H9 (cell line): Measurements from ENCODE around the gene ZNF385B. TPM values are rescaled to one million over a fixed set of nuclear protein-coding genes. Genes with fewer than 3 reads are reported as not detected.

Source experiments
- DNase-seq: peaks from one replicate; pipeline ENCODE4 v3.0.0-alpha.2; 2017
- H2AFZ ChIP-seq: one replicate; pipeline ENCODE4 v1.6.1; 2013; ENCODE audit warnings: mild to moderate bottlenecking, low read length, control low read depth, moderate library complexity
- H2AK5ac ChIP-seq: 2 replicates; pipeline ENCODE4 v1.6.1; 2013; ENCODE audit warnings: low read length, control low read depth, mixed read lengths; ENCODE audit not compliant: insufficient read length
- H2BK120ac ChIP-seq: one replicate; pipeline ENCODE4 v1.6.1; 2013; ENCODE audit warnings: low read depth, mild to moderate bottlenecking, low read length, control low read depth, inconsistent platforms; ENCODE audit not compliant: poor library complexity, severe bottlenecking
- H2BK12ac ChIP-seq: 2 replicates; pipeline ENCODE4 v1.6.1; 2013; ENCODE audit warnings: low read length, control low read depth, mixed read lengths, low read depth; ENCODE audit not compliant: insufficient read length
- H2BK15ac ChIP-seq: 2 replicates; pipeline ENCODE4 v1.6.1; 2013; ENCODE audit warnings: low read depth, low read length, control low read depth
- H2BK20ac ChIP-seq: one replicate; pipeline ENCODE4 v1.6.1; 2013; ENCODE audit warnings: low read depth, mild to moderate bottlenecking, low read length, control low read depth, inconsistent platforms; ENCODE audit not compliant: poor library complexity, severe bottlenecking
- H2BK5ac ChIP-seq: 2 replicates; pipeline ENCODE4 v1.6.1; 2013; ENCODE audit warnings: low read length, control low read depth, mixed read lengths; ENCODE audit not compliant: insufficient read length
- H3K14ac ChIP-seq: 2 replicates; pipeline ENCODE4 v1.6.1; 2013; ENCODE audit warnings: low read length, control low read depth; ENCODE audit not compliant: insufficient read depth
- H3K18ac ChIP-seq: 2 replicates; pipeline ENCODE4 v1.6.1; 2013; ENCODE audit warnings: low read depth, mild to moderate bottlenecking, mixed read lengths, low read length, control low read depth; ENCODE audit not compliant: insufficient read length
- H3K23ac ChIP-seq: 2 replicates; pipeline ENCODE4 v1.6.1; 2013; ENCODE audit warnings: low read length, control low read depth, mixed read lengths, low read depth; ENCODE audit not compliant: insufficient read length
- H3K23me2 ChIP-seq: 2 replicates; pipeline ENCODE4 v1.6.1; 2013; ENCODE audit warnings: low read depth, mild to moderate bottlenecking, mixed read lengths, low read length, control low read depth; ENCODE audit not compliant: insufficient read length, poor library complexity, severe bottlenecking
- H3K27ac ChIP-seq: 2 replicates; pipeline ENCODE4 v1.5.1; 2013; ENCODE audit warnings: low read length, control low read depth, mixed read lengths, low read depth; ENCODE audit not compliant: insufficient read length
- H3K27me3 ChIP-seq: 2 replicates; pipeline ENCODE4 v1.6.1; 2013; ENCODE audit warnings: low read length, control low read depth, inconsistent platforms; ENCODE audit not compliant: insufficient read depth
- H3K4ac ChIP-seq: 2 replicates; pipeline ENCODE4 v1.6.1; 2013; ENCODE audit warnings: low read depth, mild to moderate bottlenecking, control low read depth, inconsistent platforms, low read length, moderate library complexity
- H3K4me1 ChIP-seq: 2 replicates; pipeline ENCODE4 v1.6.1; 2013; ENCODE audit warnings: low read length, control low read depth, inconsistent platforms; ENCODE audit not compliant: insufficient read depth
- H3K4me2 ChIP-seq: 2 replicates; pipeline ENCODE4 v1.6.1; 2013; ENCODE audit warnings: low read length, control low read depth, mixed read lengths; ENCODE audit not compliant: insufficient read length, insufficient read depth
- H3K56ac ChIP-seq: 2 replicates; pipeline ENCODE4 v1.6.1; 2013; ENCODE audit warnings: low read depth, mild to moderate bottlenecking, mixed read lengths, low read length, control low read depth; ENCODE audit not compliant: insufficient read length
- H3K79me1 ChIP-seq: 2 replicates; pipeline ENCODE4 v1.6.1; 2013; ENCODE audit warnings: low read depth, mild to moderate bottlenecking, moderate library complexity, low read length, control low read depth, inconsistent platforms; ENCODE audit not compliant: insufficient read depth, poor library complexity, severe bottlenecking
- H3K79me2 ChIP-seq: 2 replicates; pipeline ENCODE4 v1.6.1; 2013; ENCODE audit warnings: low read length, control low read depth, inconsistent platforms; ENCODE audit not compliant: insufficient read depth
- H3K9ac ChIP-seq: 2 replicates; pipeline ENCODE4 v1.6.1; 2013; ENCODE audit warnings: low read length, control low read depth, mixed read lengths; ENCODE audit not compliant: insufficient read length; ENCODE audit errors: extremely low read depth
- H3K9me3 ChIP-seq: one replicate; pipeline ENCODE4 v1.6.1; 2013; ENCODE audit warnings: low read depth, low read length, inconsistent platforms; ENCODE audit not compliant: control insufficient read depth
- H3T11ph ChIP-seq: one replicate; pipeline ENCODE4 v1.6.1; 2013; ENCODE audit warnings: mild to moderate bottlenecking, low read length, control low read depth, inconsistent platforms
- H4K20me1 ChIP-seq: one replicate; pipeline ENCODE4 v1.6.1; 2013; ENCODE audit not compliant: control insufficient read depth, insufficient read length, insufficient read depth
- H4K5ac ChIP-seq: 2 replicates; pipeline ENCODE4 v1.6.1; 2013; ENCODE audit warnings: low read depth, mild to moderate bottlenecking, mixed read lengths, low read length, control low read depth; ENCODE audit not compliant: insufficient read length
- H4K8ac ChIP-seq: replicated peaks from 2 replicates; pipeline ENCODE4 v1.6.1; 2013; ENCODE audit warnings: low read length, control low read depth, mixed read lengths, low read depth; ENCODE audit not compliant: insufficient read length
- H4K91ac ChIP-seq: 2 replicates; pipeline ENCODE4 v1.6.1; 2013; ENCODE audit warnings: low read depth, mild to moderate bottlenecking, moderate library complexity, mixed read lengths, low read length, control low read depth; ENCODE audit not compliant: insufficient read length
- H3K27ac Mint-ChIP-seq, 3 experiments: 2 replicates in 2 of 3; 3 replicates in 1 of 3; pipeline ENCODE4 v1.8.0; 2020 to 2021; ENCODE audit warnings: mixed read lengths in 3 of 3, mild to moderate bottlenecking in 1 of 3, moderate library complexity in 1 of 3
- H3K27me3 Mint-ChIP-seq: 2 replicates; pipeline ENCODE4 v1.8.0; 2021; ENCODE audit warnings: low read depth, mild to moderate bottlenecking, moderate library complexity, mixed read lengths
- H3K36me3 Mint-ChIP-seq, 3 experiments: 2 replicates in 2 of 3; 3 replicates in 1 of 3; pipeline ENCODE4 v1.8.0; 2020 to 2021; ENCODE audit warnings: low read depth in 3 of 3, mixed read lengths in 3 of 3; ENCODE audit not compliant: insufficient read depth in 1 of 3
- H3K4me1 Mint-ChIP-seq, 2 experiments: 2 replicates each; pipeline ENCODE4 v1.8.0; 2020; ENCODE audit warnings: mixed read lengths in 2 of 2
- H3K4me3 Mint-ChIP-seq, 2 experiments: 2 replicates in 1 of 2; 3 replicates in 1 of 2; pipeline ENCODE4 v1.8.0; 2020 to 2021; ENCODE audit warnings: mild to moderate bottlenecking in 2 of 2, mixed read lengths in 2 of 2, moderate library complexity in 1 of 2
- H3K9me3 Mint-ChIP-seq, 2 experiments: 2 replicates in 1 of 2; 3 replicates in 1 of 2; pipeline ENCODE4 v1.8.0; 2020; ENCODE audit warnings: mild to moderate bottlenecking in 2 of 2, mixed read lengths in 2 of 2, moderate library complexity in 1 of 2
- WGBS: extraction: QIAGEN DNeasy Blood & Tissue Kit; methylation state at CpG from one replicate; pipeline ENCODE4 v1.1.7; 2013; ENCODE audit warnings: missing lambda C conversion rate, low lambda C conversion rate, mixed read lengths; ENCODE audit not compliant: insufficient read length; ENCODE audit errors: extremely low coverage; 5-methylcytosine and 5-hydroxymethylcytosine counted together
- total RNA-seq: library from RNA; stranded (reverse); gene quantifications from 2 replicates; pipeline ENCODE4 v1.2.1, GENCODE V29; 2021
- TF ChIP-seq, protein P1 (sequence below): fragments of 200-600 bp; sonication (generic); conservative IDR thresholded peaks from 3 replicates; pipeline ENCODE4 v1.8.0; 2021; ENCODE audit warnings: antibody characterized with exemption, mild to moderate bottlenecking

The ZNF385B gene
- total RNA-seq, 1 experiment from 2014 or later = 2.1 TPM

DNA sequence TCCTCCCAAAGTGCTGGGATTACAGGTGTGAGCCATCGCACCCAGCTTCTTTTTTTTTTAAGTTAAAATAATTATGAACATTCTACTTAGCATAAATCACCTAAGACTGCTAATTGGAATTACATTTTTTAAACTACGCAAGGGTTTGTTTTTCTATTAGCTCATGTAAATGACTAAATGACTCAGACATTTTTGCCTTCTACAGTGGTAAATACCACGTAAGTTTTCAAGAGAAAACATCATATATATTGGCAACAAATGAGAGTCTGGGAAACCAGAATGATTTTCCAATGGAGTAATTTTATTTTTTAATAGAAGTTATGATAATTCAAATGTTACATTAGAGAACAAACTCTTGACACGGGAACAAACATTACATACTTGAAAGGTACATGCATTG lies 259.0 kb downstream of the ZNF385B start:
- no peak overlapping the region for H4K8ac ChIP-seq
- no peak overlapping the region for H2BK20ac ChIP-seq
- H4K91ac ChIP-seq = no peak overlapping the region
- Mint-ChIP-seq H3K4me3 (no peak overlapping the region), H3K27me3 (no peaks in the 10 kb centered on the region), H3K9me3 (no peaks in the 10 kb centered on the region), H3K27ac (no peak overlapping the region), H3K4me1 (peaks cover 0 to 3% of the 10 kb centered on the region in 2 experiments; a peak in 2 of 4 replicates), H3K36me3 (no peaks in the 10 kb centered on the region)
- H3K27ac ChIP-seq = no peak overlapping the region
- no peak overlapping the region for H3T11ph ChIP-seq
- WGBS = no CpG with 5 or more reads among the region's 4 CpGs
- no peak overlapping the region for H3K4ac ChIP-seq
- H3K14ac ChIP-seq = no peak overlapping the region
- H3K4me1 ChIP-seq = no peaks in the 10 kb centered on the region
- H3K18ac ChIP-seq = no peak overlapping the region
- no peaks in the 10 kb centered on the region for H3K23me2 ChIP-seq
- H3K23ac ChIP-seq = no peak overlapping the region
- no peak overlapping the region for H3K56ac ChIP-seq
- no peaks in the 10 kb centered on the region for H3K79me2 ChIP-seq
- H4K5ac ChIP-seq = no peak overlapping the region
- no peak overlapping the region for H3K4me2 ChIP-seq
- H3K79me1 ChIP-seq = no peaks in the 10 kb centered on the region
- no peaks in the 10 kb centered on the region for H4K20me1 ChIP-seq
- no peak overlapping the region for H2AFZ ChIP-seq
- H2AK5ac ChIP-seq = no peak overlapping the region
- TF ChIP-seq, protein P1, sequence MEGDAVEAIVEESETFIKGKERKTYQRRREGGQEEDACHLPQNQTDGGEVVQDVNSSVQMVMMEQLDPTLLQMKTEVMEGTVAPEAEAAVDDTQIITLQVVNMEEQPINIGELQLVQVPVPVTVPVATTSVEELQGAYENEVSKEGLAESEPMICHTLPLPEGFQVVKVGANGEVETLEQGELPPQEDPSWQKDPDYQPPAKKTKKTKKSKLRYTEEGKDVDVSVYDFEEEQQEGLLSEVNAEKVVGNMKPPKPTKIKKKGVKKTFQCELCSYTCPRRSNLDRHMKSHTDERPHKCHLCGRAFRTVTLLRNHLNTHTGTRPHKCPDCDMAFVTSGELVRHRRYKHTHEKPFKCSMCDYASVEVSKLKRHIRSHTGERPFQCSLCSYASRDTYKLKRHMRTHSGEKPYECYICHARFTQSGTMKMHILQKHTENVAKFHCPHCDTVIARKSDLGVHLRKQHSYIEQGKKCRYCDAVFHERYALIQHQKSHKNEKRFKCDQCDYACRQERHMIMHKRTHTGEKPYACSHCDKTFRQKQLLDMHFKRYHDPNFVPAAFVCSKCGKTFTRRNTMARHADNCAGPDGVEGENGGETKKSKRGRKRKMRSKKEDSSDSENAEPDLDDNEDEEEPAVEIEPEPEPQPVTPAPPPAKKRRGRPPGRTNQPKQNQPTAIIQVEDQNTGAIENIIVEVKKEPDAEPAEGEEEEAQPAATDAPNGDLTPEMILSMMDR = no peak
- H2BK12ac ChIP-seq = no peak overlapping the region
- H3K9me3 ChIP-seq = no peaks in the 10 kb centered on the region
- no peak overlapping the region for H2BK15ac ChIP-seq
- H2BK5ac ChIP-seq = no peak overlapping the region
- H3K27me3 ChIP-seq = no peaks in the 10 kb centered on the region
- H3K9ac ChIP-seq = no peak overlapping the region
- DNase-seq = no peak
- no peak overlapping the region for H2BK120ac ChIP-seq
